Measurements from ENCODE around the gene ISCA2.

Gene ISCA2

DNA sequence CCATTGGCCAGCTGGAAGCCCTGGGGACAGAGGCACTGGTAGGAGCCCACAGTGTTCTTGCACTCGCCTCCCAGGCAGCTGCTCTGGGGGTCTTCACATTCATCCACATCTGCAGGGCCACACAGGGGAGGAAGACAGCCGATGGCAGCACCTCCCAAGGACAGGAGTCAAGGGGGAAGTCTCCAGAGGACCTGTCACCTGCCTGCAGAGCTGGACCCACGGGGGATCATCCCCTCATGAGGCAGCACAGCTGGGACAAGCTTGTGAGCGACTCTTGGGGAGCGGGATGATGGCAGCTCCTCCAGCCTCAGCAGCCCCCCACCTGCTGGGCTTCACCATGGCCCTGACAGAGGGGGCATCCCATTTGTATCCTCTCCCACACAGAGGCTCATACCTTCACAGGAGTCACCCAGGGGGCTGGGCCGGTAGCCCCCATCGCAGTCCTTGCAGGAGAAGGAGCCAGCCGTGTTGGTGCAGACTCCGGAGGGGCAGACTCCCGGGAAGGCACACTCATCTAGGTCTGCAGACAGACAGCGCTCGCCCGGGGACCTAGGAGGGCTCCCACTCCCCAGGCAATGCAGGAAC is 15.4 kb downstream of the ISCA2 start:
- no peak for ATAC-seq
- DNase-seq: no peak

DNA sequence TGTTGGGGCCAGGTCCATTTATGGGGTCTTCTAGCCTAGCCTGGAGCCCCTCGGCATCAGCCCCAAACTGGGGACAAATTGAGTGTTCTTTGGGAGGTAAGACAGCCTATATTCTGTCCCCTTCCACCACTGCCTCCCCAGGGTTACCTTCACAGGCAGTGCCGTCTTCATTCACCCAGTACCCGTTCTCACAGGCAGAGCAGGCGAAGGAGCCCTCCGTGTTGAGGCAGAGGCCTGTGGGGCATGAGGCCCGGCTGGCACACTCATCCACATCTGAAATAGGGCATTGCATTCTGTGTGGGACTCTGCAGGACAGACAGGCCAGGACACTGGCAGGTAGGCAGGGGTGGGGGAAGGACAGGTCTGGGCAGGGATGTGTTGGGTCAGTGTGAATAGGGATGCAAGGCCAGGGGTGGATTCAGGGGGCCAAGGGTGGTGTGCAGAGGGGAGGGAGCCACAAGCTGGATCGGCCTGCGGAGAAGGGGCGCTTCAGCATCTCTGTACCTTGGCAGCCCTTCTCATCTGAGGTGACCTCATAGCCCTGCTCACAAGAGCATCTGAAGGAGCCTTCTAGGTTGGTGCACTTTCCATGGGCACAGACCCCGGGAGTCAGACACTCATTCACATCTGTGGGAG is 16.1 kb downstream of the ISCA2 start:
- no peak for ATAC-seq
- DNase-seq: no peak

DNA sequence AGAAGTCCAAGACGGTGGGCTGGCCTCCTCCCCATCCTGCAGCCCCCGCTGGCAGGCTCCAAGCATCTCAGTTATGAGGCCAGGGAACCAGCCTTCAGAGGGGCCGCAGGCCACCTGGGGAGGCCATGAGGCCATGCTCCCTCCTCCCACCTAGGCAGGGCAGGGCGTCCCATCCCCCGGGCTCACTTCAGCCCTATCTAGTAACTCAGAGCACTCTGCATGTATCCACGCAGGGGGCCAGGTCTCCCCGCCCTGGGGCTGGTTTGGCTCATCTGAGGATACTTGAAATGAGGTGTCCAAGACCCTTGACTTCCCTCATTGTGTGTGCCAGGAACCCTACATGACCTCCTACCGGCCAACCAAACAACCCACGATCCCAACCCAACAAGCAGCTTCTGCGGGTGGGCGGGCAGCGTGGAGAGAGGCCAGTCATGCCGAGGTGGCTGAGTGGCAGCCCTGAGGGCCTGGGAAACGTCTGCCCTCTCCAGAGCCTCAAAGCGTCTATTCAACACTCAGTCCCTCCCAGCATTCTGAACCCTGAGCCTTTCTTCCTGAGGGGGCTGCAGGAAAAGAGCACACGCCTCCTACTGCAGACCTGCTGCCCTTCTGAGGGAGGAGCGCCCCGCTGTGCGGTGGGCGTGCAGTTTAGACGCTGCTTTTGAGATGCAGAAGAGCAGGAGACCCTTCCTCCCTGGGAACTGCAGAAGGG is 16.8 kb downstream of the ISCA2 start:
- ATAC-seq (no peak), DNase-seq (no peak)

DNA sequence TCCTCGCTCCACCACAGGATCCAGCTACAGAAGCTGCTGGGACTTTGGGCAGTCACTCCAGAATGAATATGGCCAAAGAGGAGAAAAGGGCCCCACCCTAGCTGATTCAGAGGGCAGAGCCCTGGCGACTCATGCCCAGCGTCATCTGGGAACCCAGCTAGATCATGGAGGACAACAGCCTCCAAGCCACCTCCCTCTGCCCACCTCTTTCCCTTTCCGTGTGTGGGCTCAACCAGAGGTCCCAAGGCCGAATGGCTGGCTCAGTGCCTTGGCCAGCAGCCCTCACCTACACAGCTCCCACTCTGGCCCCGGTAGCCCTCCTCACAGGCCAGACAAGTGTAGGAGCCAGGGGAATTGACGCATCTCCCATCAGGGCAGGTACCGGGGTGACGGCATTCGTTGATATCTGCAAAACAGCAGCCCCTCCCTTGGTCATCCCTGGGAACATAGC is 17.4 kb downstream of the ISCA2 start:
- ATAC-seq: no peak
- no peak for DNase-seq

DNA sequence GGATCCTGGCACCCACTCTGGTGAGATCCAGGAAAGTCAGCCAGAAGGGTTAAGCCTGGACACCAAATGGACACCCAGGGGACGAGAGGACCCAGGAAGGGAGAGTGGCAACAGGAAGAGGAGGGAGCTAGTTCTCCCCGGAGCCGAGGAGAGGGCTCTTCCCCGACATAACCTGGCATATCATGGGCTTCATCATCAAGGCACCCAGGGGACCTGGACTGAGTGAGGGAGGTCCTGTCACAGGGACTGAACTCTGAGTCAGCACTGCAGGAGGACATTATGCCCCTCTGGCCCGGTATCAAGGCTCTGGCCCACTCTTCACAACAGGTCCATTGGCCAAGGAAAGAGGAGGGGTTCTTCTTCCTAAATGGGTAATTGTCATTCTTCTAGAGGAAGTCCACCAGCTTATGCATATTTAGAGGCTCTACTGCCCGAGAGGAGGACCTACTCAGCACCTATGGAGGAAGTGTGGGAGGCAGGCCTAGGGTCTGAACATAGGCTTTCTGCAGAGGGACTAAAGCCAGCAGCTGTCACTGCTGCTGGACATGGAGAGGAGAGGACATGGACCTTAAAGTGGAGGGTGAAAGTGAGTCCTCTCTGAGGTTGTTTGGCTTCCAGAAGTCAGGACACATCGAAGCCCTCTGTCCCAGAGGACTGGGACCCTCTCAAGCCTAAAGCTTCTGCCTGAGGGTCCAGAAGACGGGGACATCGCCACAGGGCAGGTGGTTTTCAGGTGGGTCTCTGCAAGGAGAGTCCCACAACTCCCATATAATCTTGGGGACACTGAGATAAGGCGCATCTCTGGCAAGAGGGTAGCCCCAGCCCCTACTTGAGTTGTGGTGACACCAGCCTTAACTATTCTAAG is 18.6 kb downstream of the ISCA2 start:
- no peak for DNase-seq
- no peak for ATAC-seq

DNA sequence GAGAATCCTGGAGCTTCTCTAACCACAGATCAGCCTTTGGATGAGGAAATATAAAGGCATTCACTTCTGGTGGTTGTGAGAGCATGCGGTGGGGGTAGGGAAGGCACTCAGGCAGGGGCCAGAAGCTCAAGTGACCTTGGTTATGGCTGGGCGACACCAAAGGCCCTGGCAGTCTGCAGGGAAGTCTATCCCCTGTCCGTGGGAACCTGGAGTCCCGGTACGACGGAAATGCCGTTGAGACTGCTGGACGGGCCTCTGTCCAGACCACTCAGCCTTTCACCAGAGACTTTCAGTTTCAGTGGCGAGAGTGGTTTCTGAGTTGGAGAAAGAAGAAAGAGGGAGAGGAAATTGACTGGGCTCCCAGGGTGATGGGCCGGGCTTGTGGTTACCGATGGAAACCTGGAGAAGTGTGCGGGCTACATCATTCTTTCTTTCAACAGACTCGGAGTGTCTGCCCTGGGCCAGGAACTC is 20.9 kb downstream of the ISCA2 start:
- ATAC-seq (no peak), DNase-seq (peak; percentile 23)

DNA sequence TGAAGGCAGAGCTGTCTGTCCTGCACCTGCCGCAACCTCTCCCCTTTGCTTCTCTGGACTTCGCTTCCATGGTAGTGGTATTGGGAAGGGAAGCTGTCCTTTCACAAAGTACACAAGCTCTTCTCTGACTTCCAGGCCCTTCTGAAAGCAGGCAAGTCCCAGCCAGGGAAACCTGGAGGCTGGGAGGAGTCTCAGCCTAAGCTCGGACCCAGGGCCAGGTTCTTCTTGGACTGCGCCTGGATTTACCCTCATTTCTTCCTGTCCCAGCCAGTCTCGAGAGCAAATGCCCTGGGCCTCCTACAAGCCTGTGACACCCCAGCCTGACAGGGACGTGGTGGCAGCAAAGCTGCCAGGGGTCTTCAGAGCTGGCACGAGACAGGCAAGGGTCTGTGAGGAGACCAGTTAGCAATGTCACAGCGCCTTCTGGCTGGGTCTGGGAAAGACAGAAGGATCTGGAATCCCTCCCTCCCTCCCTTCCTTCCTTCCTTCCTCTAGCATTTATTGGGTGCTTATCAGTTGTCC is 22.4 kb downstream of the ISCA2 start:
- DNase-seq (no peak), ATAC-seq (no peak)

DNA sequence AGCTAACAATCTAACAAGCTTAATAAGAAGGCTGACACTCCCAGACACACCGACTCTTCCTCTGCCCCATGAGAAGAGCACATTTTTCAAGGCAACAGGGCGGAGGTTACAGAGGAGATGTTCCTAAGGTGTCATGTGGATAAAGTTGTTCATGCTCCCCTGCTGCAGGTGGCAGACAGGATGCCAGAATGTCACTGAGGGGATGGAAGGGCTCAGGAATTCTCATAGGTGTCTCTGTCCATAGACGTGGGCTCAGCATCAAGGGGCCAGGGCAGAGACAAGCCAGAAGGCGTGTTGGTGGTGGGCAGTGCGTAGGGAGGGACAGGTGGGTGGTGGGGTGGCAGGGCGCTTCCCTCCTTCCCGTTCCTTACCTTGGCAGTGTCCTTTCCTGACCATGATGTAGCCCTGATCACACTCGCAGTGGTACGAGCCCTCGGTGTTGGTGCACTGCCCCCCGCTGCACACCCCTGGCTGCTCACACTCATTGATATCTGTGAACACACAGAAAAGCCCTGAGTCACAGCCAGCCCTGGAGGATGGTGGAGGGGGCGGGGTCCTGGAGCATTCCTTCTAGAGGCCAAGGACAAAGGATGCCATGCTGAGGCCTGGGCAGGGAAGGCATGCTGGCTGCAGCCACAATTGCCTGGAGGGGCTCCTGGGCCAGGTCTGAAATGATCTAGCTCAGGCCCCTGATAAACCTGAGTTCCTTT is 23.0 kb downstream of the ISCA2 start:
- DNase-seq: no peak

DNA sequence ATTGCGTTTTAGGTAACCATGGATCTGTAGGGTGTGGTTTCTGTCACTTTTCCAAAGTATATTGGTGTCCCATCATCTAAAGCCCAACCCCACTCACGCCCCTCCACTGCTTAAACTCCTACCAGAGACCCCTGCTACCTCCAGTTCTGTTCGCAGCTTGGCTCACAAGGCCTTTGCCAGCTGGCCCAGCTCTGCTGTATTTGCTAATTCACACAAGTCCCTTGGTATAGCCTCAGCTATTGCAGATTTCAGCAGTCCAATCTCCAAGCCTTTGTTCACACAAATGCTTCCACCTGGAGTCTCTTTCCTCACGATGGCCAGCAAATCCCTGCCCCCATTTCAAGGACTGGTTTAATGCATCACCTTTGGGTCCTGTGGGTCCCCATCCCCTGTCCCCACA is 24.2 kb downstream of the ISCA2 start:
- no peak for ATAC-seq
- no peak for DNase-seq

More for the DNA sequence above, 23.0 kb downstream of the ISCA2 start:
- ATAC-seq: no peak

DNA sequence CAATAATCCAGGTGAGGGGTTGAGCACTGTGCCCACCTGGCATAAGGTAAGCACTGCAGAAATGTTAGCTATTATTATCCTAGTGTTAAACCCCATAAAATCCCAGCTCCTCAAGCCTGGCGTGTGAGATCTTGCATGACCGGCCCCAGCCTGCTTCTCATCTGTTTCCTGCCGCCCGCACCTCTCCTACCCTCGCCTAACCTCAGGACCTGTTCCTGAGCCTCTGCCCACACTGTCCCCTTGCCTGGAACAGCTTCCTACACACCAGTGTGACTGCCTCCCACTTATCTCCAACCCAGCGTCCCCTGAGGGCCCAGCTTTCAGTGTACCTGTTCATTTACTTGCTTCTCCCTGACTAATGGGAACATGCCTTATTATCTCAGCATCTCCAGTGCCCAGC is 24.7 kb downstream of the ISCA2 start:
- no peak for ATAC-seq
- DNase-seq: no peak

DNA sequence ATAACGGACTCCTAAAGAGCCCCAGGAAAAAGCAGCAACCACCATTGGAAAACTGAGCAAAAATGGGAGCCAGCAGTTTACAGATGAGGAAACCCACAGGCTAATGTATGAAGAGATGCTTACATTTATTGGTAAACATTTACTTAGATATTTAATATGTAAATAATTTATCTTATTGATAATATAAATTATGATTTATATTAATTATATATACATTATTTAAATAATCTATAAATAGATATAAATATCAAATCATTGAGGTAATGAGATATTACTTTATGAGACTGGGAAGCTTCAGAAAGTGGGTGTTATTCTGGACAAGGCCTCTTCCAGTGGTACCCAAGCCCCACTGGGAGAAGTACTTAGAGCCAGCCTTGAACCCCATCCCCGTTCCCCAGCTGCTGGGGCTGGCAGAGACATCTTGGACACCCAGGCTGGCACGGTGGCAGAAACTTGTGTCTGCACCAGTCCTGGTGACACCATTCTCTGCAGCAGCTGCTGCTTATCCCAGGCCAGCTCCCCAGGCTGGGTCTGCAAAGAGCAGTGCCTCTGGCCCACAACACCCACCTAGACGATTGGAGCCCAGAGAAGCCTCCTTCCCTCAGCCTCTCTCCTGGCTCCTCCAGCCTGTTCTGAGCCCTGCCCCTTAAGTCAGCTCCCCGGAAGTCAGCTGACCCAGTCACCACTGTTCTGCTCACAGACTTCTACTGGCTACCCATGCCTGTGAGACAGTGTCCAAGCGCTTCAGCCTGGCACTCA is 25.9 kb downstream of the ISCA2 start:
- ATAC-seq: no peak
- DNase-seq: no peak

DNA sequence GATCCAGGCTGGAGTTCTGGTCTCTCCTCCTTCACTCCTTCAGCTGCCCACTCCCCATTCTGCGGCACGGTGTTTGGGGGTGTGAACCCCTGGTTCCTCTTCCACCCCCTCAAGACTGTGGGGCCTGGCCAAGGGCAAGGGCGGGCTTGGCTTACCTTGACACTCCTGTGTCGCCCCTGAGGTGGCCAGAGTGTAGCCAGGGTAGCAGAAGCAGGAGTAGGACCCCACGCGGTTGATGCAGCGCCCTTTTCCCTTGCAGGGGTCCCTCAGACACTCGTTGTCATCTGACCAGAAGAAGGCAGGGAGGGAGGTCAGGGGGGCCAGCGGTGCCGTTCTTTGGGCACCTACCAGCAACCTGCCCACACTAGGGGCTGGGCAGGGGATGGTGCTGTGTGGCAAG is 28.2 kb downstream of the ISCA2 start:
- no peak for ATAC-seq
- no peak for DNase-seq

DNA sequence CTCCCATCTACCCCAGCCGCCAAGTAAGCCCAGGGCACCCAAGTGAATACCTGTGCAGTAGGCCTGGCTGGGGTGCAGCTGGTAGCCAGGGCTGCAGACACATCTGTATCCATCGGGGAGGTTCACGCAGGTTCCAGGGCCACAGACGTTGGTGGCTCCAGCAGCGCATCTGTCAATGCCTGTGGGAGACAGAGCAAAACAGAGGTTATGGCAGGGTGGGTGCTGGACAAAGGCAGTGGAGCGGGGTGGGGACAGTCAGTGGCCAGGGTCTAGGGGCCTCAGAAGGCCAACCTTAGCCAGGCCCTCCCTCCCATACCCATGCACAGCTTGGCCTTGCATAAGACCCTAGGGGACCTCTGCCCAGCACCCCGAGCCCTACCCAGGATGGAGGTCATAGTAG is 29.2 kb downstream of the ISCA2 start:
- no peak for DNase-seq
- no peak for ATAC-seq

DNA sequence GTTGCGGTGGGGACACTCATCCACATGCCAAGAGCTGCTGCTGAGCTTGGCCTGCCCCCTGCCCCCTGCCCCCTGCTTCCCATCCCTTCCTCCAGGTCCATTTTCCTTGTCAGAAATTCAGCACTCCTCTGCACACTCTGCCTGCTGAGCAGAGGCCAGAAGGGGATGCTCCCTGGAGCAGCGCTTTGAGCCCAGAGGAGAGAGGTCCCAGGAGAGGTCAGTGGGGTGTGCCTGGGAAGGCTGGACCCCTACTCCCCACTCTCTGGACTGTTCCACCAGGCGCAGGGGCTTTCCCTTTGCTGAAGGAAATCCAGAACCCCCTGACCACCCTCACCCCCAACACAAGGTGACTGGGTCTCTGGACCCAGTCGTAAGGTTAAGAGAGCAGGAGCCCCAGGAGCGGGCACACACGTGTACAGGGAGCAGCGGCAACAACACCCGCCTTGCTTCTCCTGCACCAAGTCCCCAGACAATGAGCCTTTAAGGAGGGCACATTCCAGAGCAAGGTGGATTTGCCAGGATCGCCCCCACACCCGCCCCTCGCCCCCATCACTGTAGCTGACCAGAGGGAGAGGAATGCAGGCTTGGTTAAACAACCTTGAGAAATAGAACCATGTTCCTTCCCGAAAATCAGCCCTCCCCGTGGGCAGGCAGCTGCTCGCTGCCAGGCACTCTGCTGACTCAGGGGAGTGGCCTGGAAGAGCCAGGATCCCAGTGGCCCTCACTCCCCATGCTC is 30.7 kb downstream of the ISCA2 start:
- no peak for ATAC-seq
- DNase-seq: no peak

DNA sequence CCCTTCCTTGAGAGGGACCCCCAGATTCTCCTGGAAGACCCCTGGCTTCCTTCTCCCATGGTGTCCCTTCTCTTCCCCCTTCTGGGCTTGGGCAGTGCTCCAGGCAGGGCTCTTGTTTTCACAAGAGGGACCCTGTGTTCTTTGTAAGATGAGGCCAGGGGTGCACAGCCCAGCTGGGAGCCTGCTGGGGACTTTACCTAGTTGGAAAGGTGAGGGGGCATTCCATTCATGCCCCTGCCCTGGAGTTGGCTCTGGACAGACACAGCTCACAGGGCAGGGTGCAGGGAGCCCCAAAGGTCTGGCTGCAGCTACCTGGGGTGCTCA is 31.2 kb downstream of the ISCA2 start:
- no peak for ATAC-seq
- no peak for DNase-seq

DNA sequence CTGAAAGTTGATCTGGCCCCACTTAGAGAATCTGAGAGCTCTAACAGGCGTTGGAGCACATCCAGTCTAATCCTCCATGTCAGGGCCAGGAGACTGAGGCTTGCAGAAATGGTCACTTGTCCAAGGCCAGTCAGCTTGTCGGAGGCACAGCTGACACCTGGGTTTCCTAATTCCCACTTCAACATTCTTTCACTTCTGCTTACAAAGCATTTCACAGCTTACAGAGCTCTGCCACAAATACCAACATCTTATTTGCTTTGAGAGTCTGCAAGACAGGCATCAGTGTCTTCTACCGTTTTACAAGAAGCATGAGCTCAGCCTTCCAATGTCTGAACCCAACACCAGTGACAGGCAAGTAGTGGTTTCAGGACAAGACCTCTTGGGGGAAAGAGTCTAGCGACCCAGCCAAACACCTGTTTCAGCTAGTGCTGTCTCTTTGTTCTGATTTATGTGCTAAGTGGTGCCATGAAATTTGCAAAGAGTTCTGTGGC is 31.8 kb downstream of the ISCA2 start:
- no peak for ATAC-seq
- DNase-seq: no peak

DNA sequence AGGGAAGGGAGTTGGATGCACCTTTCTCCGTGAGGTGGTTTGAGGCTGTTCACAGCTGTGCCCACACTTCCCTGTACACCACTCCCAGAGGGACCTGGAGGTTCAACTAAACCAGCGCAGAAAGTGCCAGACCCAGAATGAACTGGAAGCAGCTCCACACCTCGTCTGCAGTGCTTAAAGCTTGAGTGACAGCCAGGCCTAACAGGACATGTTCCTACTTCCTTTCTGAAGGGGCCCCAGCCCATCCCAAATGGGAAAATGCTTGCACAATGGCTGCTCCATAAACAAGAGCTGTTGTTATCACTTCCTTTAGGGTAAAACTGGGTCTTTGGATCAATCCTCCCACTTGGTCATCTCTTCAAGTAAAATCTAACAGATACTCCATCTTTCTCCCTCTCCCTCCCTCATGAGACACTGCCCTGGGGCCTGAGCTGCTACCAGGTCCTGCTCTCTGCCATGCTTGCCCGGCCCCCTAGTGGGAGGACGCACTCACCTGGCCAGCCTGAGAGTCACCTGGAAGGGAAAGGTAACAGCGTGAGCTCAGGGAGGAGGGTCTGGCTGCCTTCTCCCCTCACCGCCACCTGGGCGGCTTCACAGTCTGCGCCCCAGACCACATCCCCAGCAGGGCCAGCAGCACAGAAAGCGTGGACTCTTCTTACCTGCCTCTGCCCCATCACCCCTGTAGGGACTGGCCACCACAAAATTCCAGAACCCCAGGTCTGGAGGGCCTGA is 33.5 kb downstream of the ISCA2 start:
- DNase-seq (no peak), ATAC-seq (no peak)

DNA sequence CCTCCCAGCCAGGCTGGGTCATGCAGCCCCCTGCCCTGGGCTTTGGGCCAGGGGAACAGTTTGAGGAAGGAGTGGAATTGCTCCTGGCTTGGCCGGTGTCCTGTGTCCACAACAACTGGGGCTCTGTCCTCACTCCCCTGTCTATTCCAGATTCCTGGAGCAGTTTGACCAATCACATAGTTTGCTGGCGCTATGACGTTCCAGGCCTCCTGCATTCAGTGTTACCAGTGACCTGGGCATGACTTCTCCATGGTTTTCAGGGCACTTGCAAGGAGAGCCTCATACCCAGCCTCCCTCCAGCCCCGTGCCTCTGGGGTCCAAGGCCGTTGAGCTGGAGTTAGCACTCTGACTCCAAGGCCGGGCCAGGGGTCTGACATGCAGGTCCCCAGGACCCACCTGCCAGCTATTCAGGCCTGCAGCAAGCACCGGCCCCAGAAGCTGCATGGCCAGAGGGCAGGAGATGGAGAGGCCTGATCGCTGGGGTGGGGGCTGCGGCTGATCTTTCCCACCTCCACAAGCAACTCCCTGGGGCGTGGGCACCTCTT is 34.2 kb downstream of the ISCA2 start:
- ATAC-seq: no peak
- DNase-seq: no peak

DNA sequence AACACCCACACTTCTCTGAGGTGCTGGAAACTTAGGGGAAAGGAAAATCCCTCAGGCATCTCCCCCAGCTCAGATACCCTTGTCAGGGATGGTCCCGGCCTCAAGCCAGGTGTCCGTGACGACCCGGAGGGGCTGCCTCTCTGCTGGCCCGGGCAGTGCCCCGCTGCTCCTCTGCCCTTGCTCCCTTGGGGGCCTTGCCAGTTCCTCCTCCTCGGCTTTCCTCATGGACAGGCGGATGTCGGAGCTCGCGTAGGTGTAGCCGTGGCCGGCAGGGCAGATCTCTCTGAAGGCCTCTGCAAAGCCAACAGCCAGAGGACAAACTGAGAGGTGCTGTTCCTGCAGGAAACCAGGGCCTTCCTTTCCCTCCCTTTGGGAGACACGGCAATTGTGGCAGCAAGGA is 34.8 kb downstream of the ISCA2 start:
- no peak for DNase-seq
- ATAC-seq: no peak

Measured in stimulated activated naive CD8-positive, alpha-beta T cell treated with anti-CD3 and anti-CD28 coated beads, Interleukin-15, Interleukin-2, amounts not matched to agents 100 U/mL and 50 U/mL, for 24 hours (primary cell).